Measurements from ENCODE around the gene PPIF. TPM values are rescaled to one million over a fixed set of nuclear protein-coding genes. Genes with fewer than 3 reads are reported as not detected.
A peak's percentile ranks its signal among the peaks of the same experiment; 100 is the strongest.

The PPIF gene
- total RNA-seq, 1 donor from 2014 or later = 27.1 TPM

DNA sequence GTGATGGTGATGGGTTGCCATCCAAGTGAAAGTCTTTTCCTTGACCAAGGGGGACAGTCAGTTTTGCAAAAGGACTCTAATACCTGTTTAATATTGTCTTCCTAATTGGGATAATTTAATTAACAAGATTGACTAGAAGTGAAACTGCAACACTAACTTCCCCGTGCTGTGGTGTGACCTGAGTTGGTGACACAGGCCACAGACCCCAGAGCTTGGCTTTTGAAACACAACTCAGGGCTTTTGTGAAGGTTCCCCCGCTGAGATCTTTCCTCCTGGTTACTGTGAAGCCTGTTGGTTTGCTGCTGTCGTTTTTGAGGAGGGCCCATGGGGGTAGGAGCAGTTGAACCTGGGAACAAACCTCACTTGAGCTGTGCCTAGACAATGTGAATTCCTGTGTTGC is 6.9 kb downstream of the PPIF start:
- no peak overlapping the region for H3K9ac ChIP-seq
- no peaks in the 10 kb centered on the region for H3K79me2 ChIP-seq (ENCODE audit: low read depth)
- no peaks in the 10 kb centered on the region for H3K4me1 ChIP-seq
- H3K27me3 ChIP-seq = no peaks in the 10 kb centered on the region
- H3K9me3 Mint-ChIP-seq = peaks cover 2% of the 10 kb centered on the region
- no peak overlapping the region for H2AFZ ChIP-seq (replicated peaks)
- H3K36me3 Mint-ChIP-seq = peaks cover 43% of the 10 kb centered on the region
- peaks cover 1% of the 10 kb centered on the region for H3K27me3 Mint-ChIP-seq (ENCODE audit: insufficient read depth, low read depth)
- H3K27ac ChIP-seq = no peak overlapping the region
- peaks cover 4% of the 10 kb centered on the region for H4K20me1 ChIP-seq (ENCODE audit: low read depth)
- no peaks in the 10 kb centered on the region for H3K36me3 ChIP-seq
- TF ChIP-seq EZH2phosphoT487 (IDR thresholded peaks at IDR 0.05) (no peak), EZH2 (IDR thresholded peaks at IDR 0.05) (no peak)
- TF ChIP-seq, protein P1, sequence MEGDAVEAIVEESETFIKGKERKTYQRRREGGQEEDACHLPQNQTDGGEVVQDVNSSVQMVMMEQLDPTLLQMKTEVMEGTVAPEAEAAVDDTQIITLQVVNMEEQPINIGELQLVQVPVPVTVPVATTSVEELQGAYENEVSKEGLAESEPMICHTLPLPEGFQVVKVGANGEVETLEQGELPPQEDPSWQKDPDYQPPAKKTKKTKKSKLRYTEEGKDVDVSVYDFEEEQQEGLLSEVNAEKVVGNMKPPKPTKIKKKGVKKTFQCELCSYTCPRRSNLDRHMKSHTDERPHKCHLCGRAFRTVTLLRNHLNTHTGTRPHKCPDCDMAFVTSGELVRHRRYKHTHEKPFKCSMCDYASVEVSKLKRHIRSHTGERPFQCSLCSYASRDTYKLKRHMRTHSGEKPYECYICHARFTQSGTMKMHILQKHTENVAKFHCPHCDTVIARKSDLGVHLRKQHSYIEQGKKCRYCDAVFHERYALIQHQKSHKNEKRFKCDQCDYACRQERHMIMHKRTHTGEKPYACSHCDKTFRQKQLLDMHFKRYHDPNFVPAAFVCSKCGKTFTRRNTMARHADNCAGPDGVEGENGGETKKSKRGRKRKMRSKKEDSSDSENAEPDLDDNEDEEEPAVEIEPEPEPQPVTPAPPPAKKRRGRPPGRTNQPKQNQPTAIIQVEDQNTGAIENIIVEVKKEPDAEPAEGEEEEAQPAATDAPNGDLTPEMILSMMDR (IDR thresholded peaks at IDR 0.05) = no peak
- H3K9me3 ChIP-seq (ENCODE audit: low read depth) = no peaks in the 10 kb centered on the region
- no peak overlapping the region for H3K27ac Mint-ChIP-seq
- DNase-seq (ENCODE audit: low spot score) = no peak
- H3K4me3 Mint-ChIP-seq = no peak overlapping the region
- no peak overlapping the region for H3K4me2 ChIP-seq
- H3K4me1 Mint-ChIP-seq = no peaks in the 10 kb centered on the region
- no peak overlapping the region for H3K4me3 ChIP-seq
- H3F3A ChIP-seq (ENCODE audit: low read depth) = no peaks in the 10 kb centered on the region

DNA sequence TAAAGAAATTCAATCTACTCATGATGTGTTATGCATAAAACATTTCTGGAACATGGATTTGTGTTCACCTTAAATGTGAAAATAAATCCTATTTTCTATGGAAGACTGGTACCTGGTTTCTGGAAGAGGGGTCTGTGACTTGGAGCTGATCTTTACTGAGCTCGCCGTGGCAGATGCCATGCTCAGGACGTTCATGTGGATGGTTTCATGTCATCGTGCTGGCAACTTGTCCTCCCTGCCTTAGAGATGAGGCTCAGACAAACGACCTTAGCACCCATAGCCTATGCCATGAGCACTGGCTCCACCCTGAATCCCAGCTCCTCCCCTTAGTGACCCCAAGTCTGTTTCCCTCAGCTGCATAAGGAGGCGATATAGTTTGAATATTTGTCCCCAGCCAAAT is 7.3 kb downstream of the PPIF start:
- H3K4me3 ChIP-seq = no peak overlapping the region
- no peaks in the 10 kb centered on the region for H4K20me1 ChIP-seq (ENCODE audit: low read depth)
- H3K9ac ChIP-seq = no peak overlapping the region
- H3K4me2 ChIP-seq = no peak overlapping the region
- no peaks in the 10 kb centered on the region for H3K9me3 ChIP-seq (ENCODE audit: low read depth)
- no peaks in the 10 kb centered on the region for H3K27me3 Mint-ChIP-seq (ENCODE audit: insufficient read depth, low read depth)
- H3K27ac Mint-ChIP-seq = no peak overlapping the region
- no peak for TF ChIP-seq EZH2phosphoT487 (IDR thresholded peaks at IDR 0.05)
- TF ChIP-seq, protein P1 (IDR thresholded peaks at IDR 0.05) = no peak
- TF ChIP-seq EZH2 (IDR thresholded peaks at IDR 0.05) = no peak
- peaks cover 2% of the 10 kb centered on the region for H3K9me3 Mint-ChIP-seq
- no peak overlapping the region for H2AFZ ChIP-seq (replicated peaks)
- no peak for DNase-seq (ENCODE audit: low spot score)
- no peaks in the 10 kb centered on the region for H3K4me1 ChIP-seq
- no peak overlapping the region for H3K27ac ChIP-seq
- H3K79me2 ChIP-seq (ENCODE audit: low read depth) = no peaks in the 10 kb centered on the region
- peak overlapping the region; percentile 33 for H3K4me3 Mint-ChIP-seq
- no peaks in the 10 kb centered on the region for H3K27me3 ChIP-seq
- H3F3A ChIP-seq (ENCODE audit: low read depth) = no peaks in the 10 kb centered on the region
- H3K36me3 ChIP-seq = no peaks in the 10 kb centered on the region
- H3K4me1 Mint-ChIP-seq = no peaks in the 10 kb centered on the region
- peaks cover 43% of the 10 kb centered on the region for H3K36me3 Mint-ChIP-seq

DNA sequence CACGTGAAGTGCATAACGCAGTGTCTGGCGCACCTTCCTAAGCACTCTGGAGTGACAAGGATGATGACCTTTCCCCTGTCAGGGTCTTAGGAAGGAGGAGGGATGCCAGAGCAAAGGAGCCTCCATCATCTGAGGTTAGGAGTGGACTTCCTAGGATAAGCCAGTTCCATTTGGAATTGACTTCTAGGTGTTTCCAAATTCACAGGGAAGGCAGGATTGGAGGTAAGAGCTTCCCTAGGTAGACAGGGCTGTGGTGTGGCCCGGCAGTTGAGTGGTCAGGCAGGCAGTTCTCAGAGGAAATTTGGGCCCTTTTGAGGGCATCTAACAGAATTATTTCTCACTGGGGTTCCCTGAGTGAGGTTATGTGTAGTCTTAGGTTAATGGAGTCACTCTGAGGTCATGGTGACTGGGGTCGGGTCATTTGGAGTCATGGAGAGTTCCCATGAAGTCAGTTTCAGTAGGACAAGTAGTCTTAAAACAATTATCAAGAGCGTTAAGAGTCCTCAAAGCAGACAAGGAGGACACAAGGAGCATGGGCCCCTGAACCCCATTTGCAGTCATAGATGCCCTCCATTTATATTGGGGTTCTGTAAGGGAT is 8.2 kb downstream of the PPIF start:
- Histone ChIP-seq H4K20me1 (ENCODE audit: low read depth) (no peaks in the 10 kb centered on the region), H3K9me3 (ENCODE audit: low read depth) (no peaks in the 10 kb centered on the region), H3K27ac (no peak overlapping the region), H3K4me1 (no peaks in the 10 kb centered on the region), H3K36me3 (no peaks in the 10 kb centered on the region), H3F3A (ENCODE audit: low read depth) (no peaks in the 10 kb centered on the region), H3K4me2 (no peak overlapping the region), H3K4me3 (no peak overlapping the region), H3K9ac (no peak overlapping the region), H2AFZ (replicated peaks) (no peak overlapping the region), H3K79me2 (ENCODE audit: low read depth) (no peaks in the 10 kb centered on the region), H3K27me3 (no peaks in the 10 kb centered on the region)
- Mint-ChIP-seq H3K9me3 (peaks cover 2% of the 10 kb centered on the region), H3K4me3 (no peak overlapping the region), H3K36me3 (peaks cover 40% of the 10 kb centered on the region), H3K27me3 (ENCODE audit: insufficient read depth, low read depth) (no peaks in the 10 kb centered on the region), H3K4me1 (no peaks in the 10 kb centered on the region), H3K27ac (no peak overlapping the region)
- no peak for TF ChIP-seq EZH2 (IDR thresholded peaks at IDR 0.05)
- DNase-seq (ENCODE audit: low spot score) = no peak

DNA sequence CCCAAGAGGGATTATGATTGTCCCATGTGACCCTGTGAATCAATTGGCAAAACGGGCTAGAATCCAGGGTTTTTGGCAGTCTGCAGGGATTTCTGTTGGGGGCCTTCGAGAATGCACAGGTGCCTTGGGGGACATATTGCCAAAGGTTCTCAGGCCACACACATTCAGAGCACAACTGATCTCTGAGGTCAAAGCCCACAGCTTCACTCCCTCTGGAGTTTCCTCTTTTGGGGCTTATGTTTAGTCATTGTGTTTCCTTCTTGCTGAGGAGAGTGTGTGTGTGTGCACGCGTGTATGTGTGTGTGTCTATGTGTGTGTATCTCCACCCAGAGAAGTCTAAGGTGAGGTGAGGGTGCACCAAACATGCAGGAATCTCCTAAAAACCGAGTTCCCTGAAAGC is 8.8 kb downstream of the PPIF start:
- no peaks in the 10 kb centered on the region for H3K4me1 Mint-ChIP-seq
- Histone ChIP-seq H3K4me1 (no peaks in the 10 kb centered on the region), H3K79me2 (ENCODE audit: low read depth) (no peaks in the 10 kb centered on the region), H3K4me3 (no peak overlapping the region), H2AFZ (replicated peaks) (no peak overlapping the region), H3F3A (ENCODE audit: low read depth) (no peaks in the 10 kb centered on the region), H3K27me3 (no peaks in the 10 kb centered on the region), H3K9me3 (ENCODE audit: low read depth) (no peaks in the 10 kb centered on the region), H4K20me1 (ENCODE audit: low read depth) (no peaks in the 10 kb centered on the region), H3K4me2 (no peak overlapping the region), H3K36me3 (no peaks in the 10 kb centered on the region), H3K27ac (no peak overlapping the region), H3K9ac (no peak overlapping the region)
- H3K36me3 Mint-ChIP-seq = peaks cover 36% of the 10 kb centered on the region
- peaks cover 2% of the 10 kb centered on the region for H3K9me3 Mint-ChIP-seq
- no peak overlapping the region for H3K27ac Mint-ChIP-seq
- H3K27me3 Mint-ChIP-seq (ENCODE audit: insufficient read depth, low read depth) = no peaks in the 10 kb centered on the region
- no peak for DNase-seq (ENCODE audit: low spot score)
- TF ChIP-seq EZH2phosphoT487 (IDR thresholded peaks at IDR 0.05) = no peak
- TF ChIP-seq, protein P1 (IDR thresholded peaks at IDR 0.05) = no peak
- TF ChIP-seq EZH2 (IDR thresholded peaks at IDR 0.05) = no peak
- no peak overlapping the region for H3K4me3 Mint-ChIP-seq

Measured in neural progenitor cell (in vitro differentiated cells).